NT2/D1 (cell line): Measurements from ENCODE around the gene RBM24.

Experiments
- SUZ12 ChIP-seq: IDR thresholded peaks from 2 replicates; pipeline ENCODE4 v1.6.1; 2011; ENCODE audit not compliant: insufficient read length, insufficient read depth; ENCODE audit errors: extremely low read depth
- YY1 ChIP-seq: IDR thresholded peaks from 2 replicates; pipeline ENCODE4 v1.6.1; 2011; ENCODE audit not compliant: insufficient read length, insufficient read depth
- ZNF274 ChIP-seq: IDR thresholded peaks from 2 replicates; pipeline ENCODE4 v1.6.1; 2011; ENCODE audit warnings: mild to moderate bottlenecking, low read depth, low read length

GRCh38 chr6:17271628-17272027 lies 9.5 kb upstream of the RBM24 start:
- TF ChIP-seq ZNF274 (no peak), YY1 (no peak), SUZ12 (no peak)
